ENCODE data around the gene DOCK10. TPM values are rescaled to one million over a fixed set of nuclear protein-coding genes. Genes with fewer than 3 reads are reported as not detected.

Gene DOCK10
- total and polyA plus RNA-seq, 2 donors (not counting 3 experiments of a cell fraction or from before 2014, with no cell fraction given), result 5.8 to 23.0 TPM

DNA sequence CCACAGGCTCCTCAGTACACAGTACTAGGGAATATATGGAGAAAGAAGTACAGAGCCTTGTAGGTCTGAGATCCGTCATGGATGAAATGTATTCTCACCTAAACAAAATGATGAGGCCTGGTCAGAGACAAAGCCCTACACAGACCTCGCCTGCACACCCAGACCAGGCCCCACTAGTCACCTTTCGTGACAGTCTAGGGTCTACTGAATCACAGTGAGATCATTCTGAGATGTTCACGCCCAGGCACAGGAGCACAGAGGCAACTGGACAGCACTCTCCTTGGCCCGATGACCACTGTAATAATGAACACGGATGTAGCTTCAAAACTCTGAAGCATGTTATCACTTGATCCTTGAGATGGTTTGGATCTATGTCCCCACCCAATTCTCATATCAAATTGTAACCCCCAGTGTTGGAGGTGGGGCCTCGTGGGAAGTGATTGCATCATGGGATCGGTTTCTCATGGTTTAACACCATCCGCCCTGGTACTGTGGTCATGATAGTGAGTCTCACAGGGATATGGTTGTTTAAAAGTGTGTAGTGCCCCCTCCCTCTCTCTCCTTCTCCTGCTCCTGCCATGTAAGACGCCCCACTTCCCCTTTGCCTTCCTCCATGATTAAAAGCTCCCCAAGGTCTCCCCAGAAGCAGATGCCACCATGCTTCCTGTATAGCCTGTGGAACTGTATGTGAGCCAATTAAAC, 15.1 kb downstream of the DOCK10 start:
- intact Hi-C loops (cut with micrococcal nuclease), result no loop called here

More for the DNA sequence above, 15.1 kb downstream of the DOCK10 start:
- FAIRE-seq (no peak), DNase-seq (ENCODE audit: low read depth, low spot score) (no peak)
- Histone ChIP-seq H3K79me2 (ENCODE audit: control insufficient read depth, insufficient read depth, low read length) (no peaks in the 10 kb centered on the region), H3K4me3 (replicated peaks in 1 of 3; ENCODE audit: insufficient read depth in 1 of 3, low read depth in 1 of 3, low read length in 3 of 3) (no peak overlapping the region), H3K4me1 (ENCODE audit: control insufficient read depth, extremely low read depth, insufficient read depth, low read length) (no peaks in the 10 kb centered on the region), H3K27me3 (ENCODE audit: control insufficient read depth in 2 of 2, insufficient read depth in 2 of 2, low read length in 2 of 2) (peaks cover 0 to 2% of the 10 kb centered on the region in 2 experiments), H2AFZ (ENCODE audit: low read depth, low read length) (no peak overlapping the region), H3K9me3 (replicated peaks; ENCODE audit: control insufficient read depth, insufficient read depth, low read length) (no peaks in the 10 kb centered on the region), H3K9ac (replicated peaks; ENCODE audit: extremely low read depth, insufficient read depth, low read length) (no peak overlapping the region), H3K4me2 (ENCODE audit: insufficient read depth, low read length) (no peak overlapping the region), H4K20me1 (replicated peaks; ENCODE audit: control insufficient read depth, extremely low read depth, insufficient read depth, low read length) (no peaks in the 10 kb centered on the region), H3K36me3 (ENCODE audit: control insufficient read depth in 2 of 2, extremely low read depth in 1 of 2, insufficient read depth in 2 of 2, low read length in 2 of 2) (no peaks in the 10 kb centered on the region), H3K9me1 (replicated peaks; ENCODE audit: control insufficient read depth, extremely low read depth, insufficient read depth, low read length) (no peaks in the 10 kb centered on the region), H3K27ac (ENCODE audit: insufficient read depth, low read depth, low read length) (no peak overlapping the region)
- BruUV-seq (replicated peaks), result no TSS peak
- dilution Hi-C loops (cut with MboI; ENCODE audit: extremely low pct_ligation_motif_present, low sequenced_read_pairs), result no loop called here
- ChIA-PET POLR2A (no interaction called here), CTCF (no interaction called here)
- TF ChIP-seq POLR2A (IDR thresholded peaks at IDR 0.05; ENCODE audit: low read depth, low read length) (no peak), FOS (IDR thresholded peaks at IDR 0.05; ENCODE audit: borderline replicate concordance, insufficient read depth, low read length) (no peak), GATA2 (IDR thresholded peaks at IDR 0.05; ENCODE audit: insufficient read depth, insufficient read length, low read depth, low read length) (no peak), POLR2AphosphoS5 (IDR thresholded peaks at IDR 0.05; ENCODE audit: insufficient read depth, low read depth, low read length) (no peak), MAX (IDR thresholded peaks at IDR 0.05; ENCODE audit: insufficient read depth, insufficient read length) (no peak), MYC (IDR thresholded peaks at IDR 0.05; ENCODE audit: low read depth, low read length) (no peak), JUN (IDR thresholded peaks at IDR 0.05; ENCODE audit: borderline replicate concordance, insufficient read depth, insufficient read length, low read depth) (no peak), EZH2 (IDR thresholded peaks at IDR 0.05; ENCODE audit: borderline replicate concordance, low read depth, low read length, severe bottlenecking) (no peak)
- TF ChIP-seq, protein P1, sequence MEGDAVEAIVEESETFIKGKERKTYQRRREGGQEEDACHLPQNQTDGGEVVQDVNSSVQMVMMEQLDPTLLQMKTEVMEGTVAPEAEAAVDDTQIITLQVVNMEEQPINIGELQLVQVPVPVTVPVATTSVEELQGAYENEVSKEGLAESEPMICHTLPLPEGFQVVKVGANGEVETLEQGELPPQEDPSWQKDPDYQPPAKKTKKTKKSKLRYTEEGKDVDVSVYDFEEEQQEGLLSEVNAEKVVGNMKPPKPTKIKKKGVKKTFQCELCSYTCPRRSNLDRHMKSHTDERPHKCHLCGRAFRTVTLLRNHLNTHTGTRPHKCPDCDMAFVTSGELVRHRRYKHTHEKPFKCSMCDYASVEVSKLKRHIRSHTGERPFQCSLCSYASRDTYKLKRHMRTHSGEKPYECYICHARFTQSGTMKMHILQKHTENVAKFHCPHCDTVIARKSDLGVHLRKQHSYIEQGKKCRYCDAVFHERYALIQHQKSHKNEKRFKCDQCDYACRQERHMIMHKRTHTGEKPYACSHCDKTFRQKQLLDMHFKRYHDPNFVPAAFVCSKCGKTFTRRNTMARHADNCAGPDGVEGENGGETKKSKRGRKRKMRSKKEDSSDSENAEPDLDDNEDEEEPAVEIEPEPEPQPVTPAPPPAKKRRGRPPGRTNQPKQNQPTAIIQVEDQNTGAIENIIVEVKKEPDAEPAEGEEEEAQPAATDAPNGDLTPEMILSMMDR (IDR thresholded peaks at IDR 0.05; ENCODE audit: extremely low read depth in 1 of 2, insufficient read depth in 1 of 2, low read depth in 1 of 2, low read length in 2 of 2), result no peak
